Common myeloid progenitor, CD34-positive (primary cell): ENCODE data around the gene CNIH4.
"Not testable (repeated sequence)": the region's sequence is repeated elsewhere in the genome, so short reads cannot be mapped to it uniquely, and the experiment has no call there.

Source experiments
- CTCF ChIA-PET: fragments of 350-600 bp; sonication (Branson Sonifier 250); formaldehyde crosslinking; loops from one replicate; lab custom pipeline; 2021; ENCODE audit warnings: antibody characterized with exemption; lab: Charles Lee
- POLR2A ChIA-PET: fragments of 350-600 bp; sonication (Branson Sonifier 250); formaldehyde crosslinking; loops from one replicate; lab custom pipeline; 2021; ENCODE audit warnings: antibody characterized with exemption; lab: Charles Lee
- DNase-seq, 3 donors: peaks; one replicate each; pipeline versions ENCODE4 v3.0.0 to v3.0.0-alpha.2; 2013
- H3K27ac ChIP-seq, 2 experiments: 1 replicate in 1 of 2; 2 replicates in 1 of 2; pipeline ENCODE4 v1.7.0; 2013; ENCODE audit warnings: inconsistent platforms in 2 of 2, low read length in 2 of 2, mild to moderate bottlenecking in 2 of 2, low read depth in 1 of 2, moderate library complexity in 1 of 2; ENCODE audit not compliant: severe bottlenecking in 2 of 2, insufficient read depth in 1 of 2, poor library complexity in 1 of 2
- H3K27me3 ChIP-seq, 5 experiments: replicated peaks in 2 of 5; 1 replicate in 3 of 5; 2 replicates in 2 of 5; pipeline versions ENCODE4 v1.6.1 to v1.7.0; 2013; ENCODE audit warnings: low read length in 4 of 5, mild to moderate bottlenecking in 2 of 5, moderate library complexity in 2 of 5, inconsistent platforms in 1 of 5; ENCODE audit not compliant: insufficient read depth in 5 of 5, control insufficient read depth in 4 of 5
- H3K36me3 ChIP-seq, 4 experiments: 1 replicate in 2 of 4; 2 replicates in 2 of 4; pipeline versions ENCODE4 v1.6.1 to v1.7.0; 2013; ENCODE audit warnings: low read length in 3 of 4, control low read depth in 1 of 4, mild to moderate bottlenecking in 1 of 4; ENCODE audit not compliant: control insufficient read depth in 4 of 4, insufficient read depth in 4 of 4
- H3K4me1 ChIP-seq, 4 experiments: 1 replicate in 3 of 4; 2 replicates in 1 of 4; pipeline versions ENCODE4 v1.6.1 to v1.7.1; 2013; ENCODE audit warnings: low read length in 3 of 4, mild to moderate bottlenecking in 3 of 4, control low read depth in 1 of 4, inconsistent platforms in 1 of 4, moderate library complexity in 1 of 4; ENCODE audit not compliant: control insufficient read depth in 4 of 4, insufficient read depth in 4 of 4; ENCODE audit errors: control extremely low read depth in 1 of 4
- H3K4me3 ChIP-seq, 7 experiments: 1 replicate in 4 of 7; 2 replicates in 3 of 7; pipeline versions ENCODE4 v1.5.1 to v1.7.0; 2013; ENCODE audit warnings: mild to moderate bottlenecking in 7 of 7, low read length in 6 of 7, moderate library complexity in 6 of 7, inconsistent platforms in 2 of 7, low read depth in 2 of 7, control low read depth in 1 of 7; ENCODE audit not compliant: insufficient read depth in 4 of 7, control insufficient read depth in 1 of 7; ENCODE audit errors: extremely low read depth in 1 of 7
- H3K9me3 ChIP-seq, 5 experiments: 1 replicate in 4 of 5; 2 replicates in 1 of 5; pipeline versions ENCODE4 v1.6.1 to v1.7.1; 2013; ENCODE audit warnings: low read length in 4 of 5, mild to moderate bottlenecking in 2 of 5, inconsistent platforms in 1 of 5, low read depth in 1 of 5, moderate library complexity in 1 of 5; ENCODE audit not compliant: control insufficient read depth in 4 of 5, insufficient read depth in 2 of 5; ENCODE audit errors: control extremely low read depth in 1 of 5
- WGBS: methylation state at CpG from one replicate; pipeline ENCODE4 v1.1.5; 2013; ENCODE audit not compliant: insufficient coverage; 5-methylcytosine and 5-hydroxymethylcytosine counted together

Gene CNIH4

GRCh38 chr1:224426869-224427268 is 70.2 kb downstream of the CNIH4 start:
- ChIA-PET CTCF (interaction anchor here (1.8 to 4.5 kb wide), 2 partner anchors 10 to 31 kb away, joined by 5 to 23 read pairs; no protein-coding TSS in a partner anchor), POLR2A (interaction anchor here (0.6 kb wide), 1 partner anchor 1226 kb away, joined by 3 read pairs; no protein-coding TSS in a partner anchor)
- not testable (repeated sequence) for H3K9me3 ChIP-seq, H3K27ac ChIP-seq, H3K27me3 ChIP-seq, H3K4me3 ChIP-seq, DNase-seq
- peaks cover 23 to 43% (median 30%) of the 10 kb centered on the region in 4 experiments for H3K36me3 ChIP-seq
- 89% methylated on average over 6 of the region's 8 CpGs for WGBS
- H3K4me1 ChIP-seq: peaks cover 15 to 22% (median 19%) of the 10 kb centered on the region in 4 experiments

GRCh38 chr1:224427346-224427745 is 70.7 kb downstream of the CNIH4 start:
- Histone ChIP-seq H3K9me3 (no peaks in the 10 kb centered on the region), H3K27me3 (no peaks in the 10 kb centered on the region), H3K27ac (no peak overlapping the region), H3K4me3 (no peak overlapping the region), H3K36me3 (peaks cover 21 to 38% (median 26%) of the 10 kb centered on the region in 4 experiments), H3K4me1 (peaks cover 20 to 27% (median 24%) of the 10 kb centered on the region in 4 experiments)
- no peak for DNase-seq
- ChIA-PET POLR2A (no interaction called here), CTCF (interaction anchor here (4.5 kb wide), 1 partner anchor 30 kb away, joined by 23 read pairs; no protein-coding TSS in a partner anchor)
- no CpG with 5 or more reads among the region's 1 CpG for WGBS

- CTCF ChIA-PET: interaction anchor here (1.6 to 9.0 kb wide), 2 partner anchors 11 to 30 kb away, joined by 4 to 57 read pairs; no protein-coding TSS in a partner anchor
- H3K4me3 ChIP-seq, H3K27me3 ChIP-seq, H3K27ac ChIP-seq, POLR2A ChIA-PET, H3K9me3 ChIP-seq, DNase-seq: not testable (repeated sequence)
- Histone ChIP-seq H3K4me1 (peaks cover 30 to 37% (median 33%) of the 10 kb centered on the region in 4 experiments), H3K36me3 (peaks cover 15 to 24% (median 16%) of the 10 kb centered on the region in 4 experiments)
- 94% methylated on average over 3 of the region's 7 CpGs for WGBS
These were observed 72.0 kb downstream of the CNIH4 start for GRCh38 chr1:224428713-224429112.
